NK-92 (cell line): Measurements from ENCODE around the gene CLDN14.

Experiments
- DNase-seq: peaks from one replicate; lab custom pipeline; 2025; ENCODE audit not compliant: unreplicated experiment; lab: John Stamatoyannopoulos, UW

Gene CLDN14

DNA sequence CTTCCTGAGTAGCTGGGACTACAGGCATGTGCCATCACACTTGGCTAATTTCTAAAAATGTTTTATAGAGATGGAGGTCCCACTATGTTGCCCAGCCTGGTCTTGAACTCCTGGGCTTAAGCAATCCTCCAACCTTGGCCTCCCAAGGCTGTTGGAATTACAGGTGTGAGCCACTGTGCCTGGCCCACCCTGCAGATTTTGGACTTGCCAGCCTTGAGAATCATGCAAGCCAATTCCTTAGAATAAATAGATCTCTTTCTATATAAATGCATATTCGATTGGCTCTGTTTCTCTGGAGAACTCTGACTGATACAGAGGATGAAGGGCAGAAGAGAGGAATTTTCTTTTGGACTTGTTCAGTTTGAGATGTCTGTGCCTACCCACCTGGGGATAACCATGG, 6.7 kb downstream of the CLDN14 start:
- no peak for DNase-seq

DNA sequence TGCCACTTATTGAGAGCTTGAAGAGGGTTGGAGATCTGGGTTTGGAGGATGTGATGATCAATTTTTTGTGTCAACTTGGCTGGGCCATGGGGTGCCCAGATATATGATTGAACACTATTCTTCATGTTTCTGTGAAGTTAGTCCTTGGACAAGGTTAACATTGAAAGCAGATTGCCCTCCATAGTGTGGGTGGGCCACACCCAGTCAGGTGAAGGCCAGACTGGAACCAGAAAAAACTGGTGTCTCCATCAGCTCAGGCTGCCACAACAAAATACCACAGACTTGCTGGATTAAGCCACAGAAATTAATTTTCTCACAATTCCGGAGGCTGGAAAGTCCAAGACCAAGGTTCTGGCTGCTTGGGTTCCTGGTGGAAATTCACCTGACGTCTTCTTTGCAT, 7.5 kb downstream of the CLDN14 start:
- no peak for DNase-seq

DNA sequence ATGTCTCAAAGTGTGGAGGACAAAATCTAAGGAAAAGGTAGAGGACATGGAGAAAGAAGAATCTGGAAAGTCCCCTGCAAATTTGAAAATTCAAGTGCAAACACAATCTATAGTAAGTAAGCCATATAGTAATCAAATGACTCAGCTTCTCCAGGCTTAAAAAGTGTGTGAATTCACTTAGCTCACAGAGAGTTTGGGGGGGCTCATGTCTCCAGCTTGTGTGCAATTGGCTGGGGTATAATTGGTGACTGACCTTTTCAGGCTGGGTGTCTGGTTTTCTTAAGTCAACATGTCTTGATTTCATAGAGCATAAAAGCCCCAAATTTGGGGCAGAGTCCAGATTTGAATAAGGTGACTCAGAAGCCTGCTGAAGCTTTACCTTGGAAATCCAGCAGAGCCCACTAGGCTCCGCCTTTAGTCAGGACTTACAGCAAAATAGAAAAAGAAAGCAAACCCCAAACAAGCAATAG, 8.6 kb downstream of the CLDN14 start:
- no peak for DNase-seq

DNA sequence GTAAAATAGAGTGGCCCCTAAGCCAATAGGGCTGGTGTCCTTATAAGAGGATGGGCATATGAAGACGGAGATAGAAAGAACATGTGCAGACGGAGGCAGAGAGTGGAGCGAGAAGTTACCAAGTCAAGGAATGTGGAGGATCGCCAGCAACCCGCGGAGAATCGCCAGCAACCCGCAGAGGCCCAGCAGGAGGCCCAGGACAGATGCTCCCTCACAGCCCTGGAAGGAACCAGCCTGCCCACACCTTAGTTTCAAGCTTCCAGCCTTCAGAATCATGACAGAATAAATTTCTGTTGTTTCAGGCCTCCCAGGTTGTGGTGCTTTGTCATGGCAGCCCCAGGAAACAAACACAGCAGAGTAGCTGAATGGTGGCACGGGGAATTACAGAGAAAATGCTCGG, 9.6 kb downstream of the CLDN14 start:
- no peak for DNase-seq

DNA sequence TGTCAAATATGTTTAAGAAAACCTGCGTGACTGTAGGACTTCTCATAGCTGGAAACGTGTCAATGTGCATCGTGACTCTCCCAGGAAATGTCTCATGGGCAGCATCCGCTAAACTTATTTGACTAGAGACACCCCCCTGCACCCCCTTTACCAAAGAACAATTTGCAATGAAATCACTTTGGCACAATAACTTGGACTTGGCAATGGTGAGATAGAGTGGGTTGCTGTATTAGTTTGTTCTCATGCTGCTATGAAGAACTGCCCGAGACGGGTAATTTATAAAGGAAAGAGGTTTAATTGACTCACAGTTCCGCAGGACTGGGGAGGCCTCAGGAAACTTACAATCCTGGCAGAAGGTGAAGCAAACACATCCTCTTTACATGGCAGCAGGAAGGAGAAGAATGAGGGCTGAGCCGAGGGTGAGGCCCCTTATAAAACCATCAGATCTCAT, 13.8 kb downstream of the CLDN14 start:
- no peak for DNase-seq

DNA sequence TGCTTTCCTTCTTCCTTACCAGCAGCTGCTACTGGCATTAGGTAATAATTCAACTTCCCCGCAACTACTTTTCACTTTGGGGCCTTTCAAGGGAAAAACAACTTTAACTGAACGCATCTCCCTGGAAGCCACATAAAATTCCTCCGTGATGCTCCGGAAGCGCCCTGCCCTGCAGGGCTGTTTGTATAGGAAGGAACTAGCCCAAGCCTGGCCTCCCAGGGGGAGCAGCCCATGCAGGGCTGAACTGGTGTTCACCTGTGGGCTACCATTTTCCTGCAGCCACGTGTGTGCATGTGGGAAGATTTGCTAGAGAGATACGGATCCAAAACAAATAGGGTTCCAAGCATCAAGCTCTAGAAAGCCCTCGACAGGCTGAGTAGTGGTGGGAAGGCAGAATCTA, 14.4 kb downstream of the CLDN14 start:
- no peak for DNase-seq

DNA sequence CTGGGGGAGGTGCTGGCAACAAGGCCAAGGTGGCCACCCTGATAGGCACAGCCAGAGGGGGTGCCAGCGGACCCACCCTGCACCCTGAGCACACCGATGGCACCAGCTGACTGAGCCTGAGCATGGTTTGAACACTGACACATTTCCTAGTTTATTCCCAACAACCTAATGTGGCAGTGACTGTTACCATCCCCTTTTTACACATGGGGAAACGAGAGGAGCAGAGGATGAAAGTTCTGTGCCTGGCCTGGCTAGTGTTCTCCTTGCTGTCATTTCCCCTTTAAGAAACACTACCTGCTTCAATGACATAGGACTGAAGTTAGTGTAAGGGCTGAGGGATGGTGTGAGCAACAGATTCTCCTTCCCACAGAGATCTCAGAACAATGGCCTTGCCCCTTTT, 15.3 kb downstream of the CLDN14 start:
- DNase-seq: no peak

DNA sequence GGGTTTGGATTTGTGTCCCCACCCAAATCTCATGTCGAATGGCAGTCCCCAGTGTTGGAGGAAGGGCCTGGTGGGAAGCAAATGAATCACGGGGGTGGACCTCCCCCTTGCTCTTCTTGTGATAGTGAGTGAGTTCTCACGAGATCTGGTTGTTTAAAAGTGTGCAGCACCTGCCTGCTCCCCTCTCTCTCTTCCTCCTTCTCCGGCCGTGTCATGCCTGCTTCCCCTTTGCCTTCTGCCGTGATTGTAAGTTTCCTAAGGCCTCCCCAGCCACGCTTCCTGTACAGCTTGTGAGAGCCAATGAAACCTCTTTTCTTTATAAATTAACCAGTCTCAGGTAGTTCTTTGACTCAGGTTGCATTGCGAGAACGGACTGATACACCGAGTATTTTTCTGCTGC, 15.9 kb downstream of the CLDN14 start:
- no peak for DNase-seq

DNA sequence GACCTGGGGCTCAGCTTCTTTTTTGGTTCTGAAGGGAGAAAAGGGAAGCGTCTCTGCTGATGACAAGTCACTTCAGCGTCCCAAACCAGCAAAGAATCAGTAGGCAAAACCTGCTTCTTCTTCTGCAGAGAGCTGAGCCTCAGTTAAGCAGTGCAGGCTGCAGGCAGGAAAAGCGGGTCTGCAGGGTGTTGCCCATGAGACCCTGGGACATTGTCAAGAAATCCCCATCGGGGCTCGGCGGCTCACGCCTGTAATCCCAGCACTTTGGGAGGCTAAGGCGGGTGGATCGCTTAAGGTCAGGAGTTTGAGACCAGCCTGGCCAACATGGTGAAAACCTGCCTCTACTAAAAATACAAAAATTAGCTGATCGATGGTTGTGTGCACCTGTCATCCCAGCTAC, 16.7 kb downstream of the CLDN14 start:
- no peak for DNase-seq

DNA sequence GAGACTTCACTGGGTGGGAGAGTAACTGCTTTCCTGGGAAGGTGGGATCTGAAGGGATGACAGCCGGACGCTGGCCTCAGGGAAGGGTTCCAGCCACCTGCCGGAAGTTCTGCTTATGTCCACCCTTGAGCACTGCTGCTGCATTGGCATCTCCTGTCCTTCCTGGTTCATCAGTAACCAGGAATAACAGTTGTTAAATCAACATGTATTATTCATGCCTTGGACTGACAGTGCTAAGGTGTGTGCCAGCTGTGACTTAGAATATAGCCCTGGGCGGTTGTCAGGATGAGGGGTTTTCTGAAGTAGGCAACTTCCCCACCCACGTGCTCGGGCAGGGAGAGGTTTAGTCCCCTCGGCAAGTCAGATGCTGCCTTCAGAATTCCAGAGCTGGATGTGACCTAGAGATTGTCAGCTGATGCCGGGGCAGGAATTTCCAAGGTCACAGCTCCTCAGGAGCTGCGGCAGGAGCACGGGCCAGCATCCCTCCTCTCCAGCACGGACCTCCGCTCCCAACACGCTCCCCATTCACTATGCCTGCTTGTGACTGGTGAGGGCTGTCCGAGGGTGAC, 17.9 kb downstream of the CLDN14 start:
- DNase-seq: no peak

DNA sequence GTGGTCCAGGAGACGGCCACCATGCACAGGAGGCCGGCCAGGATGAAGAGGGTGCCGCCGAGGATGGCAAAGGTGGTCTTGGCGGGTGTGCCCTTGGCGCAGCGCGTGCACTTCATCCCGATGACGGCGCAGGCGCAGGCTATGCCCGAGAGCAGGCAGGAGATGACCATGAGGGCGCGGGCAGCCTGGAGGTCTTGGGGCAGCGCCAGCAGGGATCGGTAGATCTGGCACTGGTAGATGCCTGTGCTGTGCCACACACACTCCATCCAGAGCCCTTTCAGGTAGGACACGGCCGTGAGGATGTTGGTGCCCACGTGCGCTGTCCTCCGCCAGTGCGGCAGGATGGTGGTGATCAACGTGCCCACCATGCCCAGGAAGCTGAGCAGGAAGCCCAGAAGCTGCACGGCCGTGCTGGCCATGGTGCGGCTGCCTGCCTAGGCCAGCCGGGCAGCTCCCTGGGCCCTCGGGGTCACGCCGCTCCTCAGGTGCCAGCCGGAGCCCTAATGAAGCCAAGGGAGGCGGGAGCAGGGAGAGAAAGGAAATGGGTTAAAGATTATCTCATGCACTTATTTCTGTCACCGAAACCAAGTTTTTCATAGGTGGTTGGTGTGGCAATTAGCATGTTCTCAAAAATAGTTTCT, 18.5 kb downstream of the CLDN14 start:
- DNase-seq: no peak

DNA sequence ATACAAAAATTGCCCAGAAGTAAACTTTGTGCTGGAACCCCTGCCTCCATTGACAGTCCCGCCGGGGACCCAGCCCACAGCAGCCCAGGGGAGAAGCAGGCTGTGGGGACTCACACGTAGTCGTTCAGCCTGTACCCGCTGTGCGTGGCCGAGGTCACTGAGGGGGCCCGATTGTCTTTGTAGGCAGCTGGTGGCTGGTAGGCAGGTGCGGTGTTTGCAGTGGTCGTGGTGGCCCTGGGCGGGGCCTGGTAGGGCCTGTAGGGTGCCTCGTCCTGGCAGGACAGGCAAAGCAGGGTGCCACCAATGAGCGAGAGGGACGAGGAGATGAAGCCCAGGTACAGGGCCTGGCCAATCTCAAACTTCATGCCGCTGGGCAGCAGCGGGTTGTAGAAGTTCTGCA, 19.1 kb downstream of the CLDN14 start:
- DNase-seq: no peak

DNA sequence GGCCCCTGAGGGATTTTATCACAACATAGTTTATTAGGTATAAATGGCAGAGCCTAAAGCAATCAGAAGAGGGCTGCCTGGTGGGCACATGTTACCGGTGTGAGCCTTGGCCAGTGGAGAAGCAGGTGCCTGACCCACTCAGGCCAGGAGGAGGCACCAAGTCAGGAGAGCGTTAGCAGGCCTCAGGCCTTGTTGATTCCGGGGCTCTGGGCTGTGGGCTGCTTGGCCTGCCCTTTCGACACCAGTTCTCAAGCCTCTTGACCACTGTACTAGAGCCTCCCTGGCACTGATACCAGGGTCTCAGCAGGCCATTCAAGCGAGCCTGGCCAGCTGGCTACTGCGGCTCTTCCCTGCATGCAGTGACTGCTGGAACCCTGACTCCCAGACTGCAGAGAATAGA, 20.8 kb downstream of the CLDN14 start:
- DNase-seq: no peak

DNA sequence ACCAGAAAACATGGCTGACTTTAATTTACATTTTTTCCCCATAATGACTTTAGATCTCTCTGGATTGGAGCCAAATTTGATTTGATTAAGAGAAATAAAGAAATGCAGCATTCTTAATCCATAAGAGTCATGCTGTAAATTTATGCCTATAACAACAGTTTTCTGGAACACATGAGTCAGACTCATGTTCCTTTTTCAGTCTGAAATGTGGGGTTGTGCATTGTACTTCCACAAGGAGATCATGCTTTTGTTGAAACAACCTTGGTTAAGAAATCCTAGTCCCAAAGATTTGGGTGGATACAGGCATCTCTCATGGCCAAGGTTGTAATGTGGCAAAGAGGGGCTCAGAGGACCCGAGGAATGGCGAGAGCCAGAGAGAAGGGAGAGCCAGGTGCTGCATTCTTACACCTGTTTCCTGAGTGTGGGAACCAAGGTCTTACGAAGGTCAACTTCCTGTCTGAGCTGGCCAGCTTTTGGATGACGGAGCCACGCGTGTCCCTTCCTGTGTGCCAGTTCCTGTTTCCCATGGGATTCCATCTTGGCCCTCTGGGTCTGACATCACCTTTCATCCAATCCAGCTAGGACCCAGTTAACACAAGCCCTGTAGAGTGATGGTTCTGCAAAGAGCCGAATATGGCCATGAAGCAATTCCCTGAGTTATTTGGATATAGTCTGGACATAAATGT, 23.1 kb downstream of the CLDN14 start:
- no peak for DNase-seq

DNA sequence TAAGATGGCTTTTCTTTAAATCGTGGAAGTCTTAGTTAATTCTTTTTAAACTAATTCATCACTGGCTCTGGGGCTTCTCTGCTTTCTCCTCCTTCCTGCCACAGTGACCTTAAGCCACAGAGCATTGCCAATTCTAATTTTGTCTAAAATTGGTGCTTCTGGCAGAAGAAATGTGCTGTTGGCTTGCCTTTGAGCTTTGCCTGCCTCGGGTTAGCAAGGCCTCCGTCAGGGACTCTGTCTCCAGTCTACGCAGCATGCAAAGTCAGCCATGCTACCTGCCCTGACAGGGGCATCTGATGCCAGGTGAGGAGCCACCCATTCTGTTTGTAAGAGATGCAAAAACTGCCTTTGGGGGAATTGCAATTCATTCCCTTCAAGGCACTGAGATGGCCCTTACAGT, 25.2 kb downstream of the CLDN14 start:
- no peak for DNase-seq

DNA sequence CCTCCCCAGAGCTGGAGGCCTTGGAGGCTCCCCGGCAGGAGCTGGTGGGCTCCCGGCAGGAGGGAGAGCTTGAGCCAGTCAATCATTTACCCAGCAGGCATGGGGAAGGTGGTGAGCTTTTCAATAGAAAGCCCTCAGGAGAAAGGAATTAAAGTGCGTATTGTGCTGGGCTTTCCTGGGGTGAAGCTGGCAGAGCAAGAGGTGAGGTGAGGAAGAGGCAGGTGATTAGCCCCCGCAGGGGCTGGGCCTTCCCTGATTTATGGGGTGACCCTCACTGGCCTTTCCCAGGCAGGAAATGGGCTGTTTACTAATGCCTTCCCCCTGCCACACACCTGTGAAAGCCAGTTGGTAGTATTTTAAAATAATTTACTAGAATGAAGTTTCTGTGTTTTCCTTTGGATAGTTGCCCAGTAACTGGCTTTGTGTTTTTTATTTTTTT, 25.8 kb downstream of the CLDN14 start:
- no peak for DNase-seq

DNA sequence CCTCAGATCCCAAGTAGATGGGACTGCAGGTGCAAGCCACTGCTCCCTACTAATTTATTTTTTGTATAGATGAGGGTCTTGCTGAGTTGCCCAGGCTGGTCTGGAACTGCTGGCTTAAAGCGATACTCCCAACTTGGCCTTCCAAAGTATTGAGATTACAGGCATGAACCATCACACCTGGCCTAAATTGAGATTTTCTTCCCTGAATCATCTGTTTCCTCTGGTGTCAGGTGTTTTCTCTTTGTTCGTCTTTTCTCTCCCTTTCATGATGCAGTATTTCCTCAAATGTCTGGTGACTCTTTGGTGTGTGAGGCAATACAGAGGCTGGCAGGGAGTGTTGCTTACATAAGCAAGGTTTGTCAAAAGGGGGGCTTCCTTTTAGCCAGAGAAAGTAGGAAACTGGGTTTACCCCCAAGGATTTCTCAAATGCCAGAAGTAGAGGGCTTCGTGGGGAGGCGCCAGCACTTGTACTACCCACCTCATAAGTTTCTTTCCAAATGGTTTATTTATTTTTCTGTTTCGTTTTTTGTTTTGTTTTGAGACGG, 27.6 kb downstream of the CLDN14 start:
- DNase-seq: no peak

DNA sequence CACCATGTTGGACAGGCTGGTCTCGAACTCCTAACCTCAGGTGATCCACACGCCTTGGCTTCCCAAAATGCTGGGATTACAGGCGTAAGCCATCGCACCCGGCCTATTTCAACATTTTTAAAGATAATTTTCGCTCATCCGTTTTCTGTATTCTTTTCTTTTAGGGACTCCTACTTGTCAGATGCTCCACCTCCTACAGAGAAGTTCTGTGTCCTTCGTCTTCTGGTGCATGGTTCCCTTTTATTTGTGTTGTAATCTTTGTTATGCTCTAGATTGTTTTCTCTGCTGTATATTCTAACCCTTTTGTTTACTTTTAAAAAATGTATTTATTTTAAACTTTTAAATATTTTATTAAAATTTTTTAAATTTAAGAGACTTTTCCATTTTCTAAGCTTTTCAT, 28.4 kb downstream of the CLDN14 start:
- DNase-seq: no peak

DNA sequence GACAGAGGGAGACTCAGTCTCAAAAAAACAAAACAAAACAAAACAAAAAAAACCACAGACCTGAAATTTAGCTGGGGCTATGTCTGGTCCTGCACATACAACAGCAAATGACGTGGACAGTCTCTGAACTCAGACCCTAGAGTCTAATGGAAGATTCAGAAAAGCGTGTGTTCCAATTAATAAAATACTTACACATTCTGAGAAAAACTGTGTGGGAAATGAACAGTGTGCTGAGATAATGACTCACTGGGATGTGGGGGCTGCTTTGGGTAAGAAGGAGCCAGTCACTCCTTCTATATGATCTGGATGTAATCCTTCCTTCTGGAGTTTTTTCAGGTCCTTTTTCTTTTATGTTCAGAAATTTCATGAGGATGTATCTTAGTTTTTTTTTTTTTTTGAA, 29.4 kb downstream of the CLDN14 start:
- DNase-seq: no peak

DNA sequence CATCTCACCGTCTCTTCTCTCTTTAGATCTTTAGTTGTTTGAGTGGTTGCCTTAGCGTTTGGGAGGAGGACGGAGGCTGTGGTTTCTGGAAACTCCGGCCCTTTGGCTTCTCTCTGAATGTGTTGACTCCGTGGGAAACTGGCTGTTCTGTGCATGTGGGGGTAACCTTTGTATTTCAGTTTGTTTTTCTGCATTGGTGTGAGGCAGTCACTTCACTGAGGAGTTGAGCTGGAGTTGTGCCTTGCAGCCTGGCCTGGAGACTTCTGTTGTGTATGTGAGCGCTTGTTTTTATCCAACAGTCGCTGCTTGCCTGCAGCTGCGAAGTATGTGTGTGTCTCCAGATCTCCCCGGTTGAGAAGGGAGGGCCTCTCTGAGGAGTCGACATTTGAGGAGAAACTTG, 33.6 kb downstream of the CLDN14 start:
- DNase-seq: no peak

DNA sequence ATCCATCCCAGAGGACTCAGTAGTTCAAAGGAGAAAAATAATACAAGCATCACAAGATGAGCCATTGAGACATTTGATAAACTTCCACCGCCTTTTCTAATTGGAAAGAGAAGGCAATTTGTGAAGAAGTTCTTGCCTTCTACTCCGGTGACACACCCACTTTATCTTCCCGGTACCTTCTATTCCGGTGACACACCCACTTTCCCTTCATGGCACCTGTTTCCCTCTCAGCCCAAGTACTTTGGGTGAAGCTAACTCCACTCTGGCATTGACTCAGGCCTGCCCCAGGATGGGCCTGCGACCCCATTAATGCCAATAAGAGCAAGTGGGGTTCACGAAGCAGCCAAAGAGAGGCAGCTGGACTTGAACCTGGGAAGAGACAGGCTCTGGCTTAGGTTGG, 38.2 kb downstream of the CLDN14 start:
- no peak for DNase-seq

DNA sequence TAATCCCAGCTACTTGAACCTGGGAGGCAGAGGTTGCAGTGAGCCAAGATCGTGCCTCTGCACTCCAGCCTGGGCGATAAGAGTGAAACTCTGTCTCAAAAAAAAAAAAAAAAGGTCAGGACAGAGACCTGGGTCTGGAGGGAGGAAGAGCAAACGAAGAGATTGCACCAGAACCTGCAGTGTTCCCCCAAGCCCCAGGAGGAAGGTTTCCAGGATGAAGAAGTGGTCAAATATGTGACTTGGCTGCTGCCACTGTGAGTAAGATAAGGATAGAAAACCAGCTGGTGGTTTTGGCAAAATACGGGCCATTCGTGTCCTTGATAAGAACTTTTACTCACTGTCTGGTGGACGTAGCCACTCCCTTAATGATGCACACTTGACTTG, 42.2 kb downstream of the CLDN14 start:
- DNase-seq: no peak
